HG02571 (cell line): ENCODE data around the gene SFI1.
"Not testable (repeated sequence)": the region's sequence is repeated elsewhere in the genome, so short reads cannot be mapped to it uniquely, and the experiment has no call there.

Source experiments
- ATAC-seq: cut with Tn5 transposase; IDR thresholded peaks from one replicate; pipeline ENCODE4 v1.9.1; 2021; ENCODE audit warnings: mild to moderate bottlenecking, moderate library complexity; ENCODE audit not compliant: unreplicated experiment

SFI1 gene

DNA sequence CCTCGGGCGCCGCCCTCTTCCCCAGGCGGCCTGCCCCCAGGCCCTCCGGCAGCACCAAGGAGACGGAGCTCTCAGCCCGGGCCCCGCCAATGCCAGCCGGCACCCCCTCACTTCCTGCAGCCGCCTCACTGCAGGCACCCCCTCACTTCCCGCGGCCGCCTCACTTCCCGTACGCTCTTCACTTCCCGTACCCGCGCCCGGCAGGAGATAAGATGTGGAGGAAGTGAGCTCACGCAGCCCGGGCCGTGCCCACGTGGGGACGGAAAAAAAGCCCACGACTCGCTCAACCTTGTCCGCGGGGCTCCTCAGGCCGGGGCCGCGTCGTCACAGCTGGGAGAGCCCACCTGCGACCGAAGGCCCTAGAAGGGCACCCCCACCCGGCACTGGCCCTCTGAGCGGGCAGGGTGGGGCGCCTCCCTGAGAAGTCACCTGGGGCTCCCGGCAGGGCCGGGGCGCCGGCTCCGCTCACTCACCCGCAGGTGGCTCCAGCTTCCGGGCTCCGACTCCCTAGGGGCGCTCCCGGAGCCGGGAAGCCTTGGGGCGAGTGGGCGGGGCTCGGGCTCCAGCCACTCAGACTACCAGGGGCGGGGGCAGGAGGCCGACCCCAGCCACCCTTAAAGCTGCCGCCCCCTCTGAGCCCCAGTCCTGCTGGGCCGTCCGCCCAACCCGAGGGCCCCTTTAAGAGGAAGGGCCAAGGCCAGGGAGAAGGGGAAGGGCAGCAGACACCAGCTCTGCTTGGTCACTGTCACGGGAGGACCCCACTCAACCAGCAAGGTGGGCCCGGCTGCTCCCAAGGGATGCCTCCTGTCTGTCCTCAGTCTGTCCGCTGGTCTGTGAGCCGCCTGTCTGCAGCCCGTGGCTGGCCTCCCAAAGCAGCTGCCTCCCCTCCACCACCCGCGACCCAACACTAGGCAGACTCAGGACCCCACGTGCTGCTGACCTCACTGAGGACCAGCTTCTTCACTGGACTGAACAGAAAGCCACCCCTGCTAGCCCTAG lies 134.3 kb downstream of the SFI1 start:
- no peak for ATAC-seq

DNA sequence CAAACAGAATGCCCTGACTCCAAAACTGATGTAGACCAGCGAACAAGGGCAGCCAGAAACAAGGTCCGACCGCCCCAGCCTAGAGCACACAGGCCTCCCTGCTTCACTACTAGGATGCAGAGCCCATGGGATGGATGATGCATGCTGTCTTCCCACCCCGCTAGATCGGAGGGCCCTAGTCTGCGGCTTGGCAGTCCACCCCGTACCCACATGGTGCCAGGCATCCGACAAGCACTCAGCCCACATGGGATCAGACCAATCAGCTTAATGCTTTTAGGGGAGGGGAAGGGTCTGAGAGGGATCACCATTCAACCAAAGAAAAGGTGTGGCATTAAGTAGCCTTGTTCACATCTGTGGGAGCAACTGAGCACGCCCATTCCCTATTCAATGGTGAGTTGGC lies 135.1 kb downstream of the SFI1 start:
- no peak for ATAC-seq

DNA sequence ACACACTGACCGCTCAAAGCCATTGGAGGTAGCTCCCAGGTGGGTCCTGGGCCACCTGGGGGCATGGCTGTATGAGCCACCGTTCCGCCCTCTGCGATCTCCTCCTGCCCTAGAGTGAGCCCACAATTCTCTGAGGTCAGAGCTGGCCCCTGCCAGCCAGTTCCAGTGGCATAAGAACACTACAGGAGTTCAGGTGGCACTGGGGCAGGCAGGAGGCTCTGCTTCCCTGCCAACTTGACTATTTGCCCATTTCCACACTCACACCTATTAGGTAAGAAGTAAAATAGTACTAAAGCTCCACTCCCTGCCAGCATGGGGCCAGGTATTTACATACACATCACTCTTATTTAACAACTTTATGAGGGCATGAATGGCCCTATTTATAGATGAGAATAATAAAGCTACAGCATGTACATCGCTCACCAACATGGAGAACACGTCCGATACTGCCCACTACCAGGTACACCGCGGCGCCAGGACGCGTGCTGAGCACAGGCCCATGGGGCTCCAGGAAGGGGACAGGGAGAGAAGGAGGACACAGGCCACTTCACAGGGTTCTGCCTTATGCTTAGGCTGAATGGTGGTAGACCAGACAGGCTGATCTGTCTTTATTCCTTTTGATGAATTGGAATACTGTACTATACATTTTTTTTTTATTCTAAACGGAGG lies 139.4 kb downstream of the SFI1 start:
- ATAC-seq = no peak

DNA sequence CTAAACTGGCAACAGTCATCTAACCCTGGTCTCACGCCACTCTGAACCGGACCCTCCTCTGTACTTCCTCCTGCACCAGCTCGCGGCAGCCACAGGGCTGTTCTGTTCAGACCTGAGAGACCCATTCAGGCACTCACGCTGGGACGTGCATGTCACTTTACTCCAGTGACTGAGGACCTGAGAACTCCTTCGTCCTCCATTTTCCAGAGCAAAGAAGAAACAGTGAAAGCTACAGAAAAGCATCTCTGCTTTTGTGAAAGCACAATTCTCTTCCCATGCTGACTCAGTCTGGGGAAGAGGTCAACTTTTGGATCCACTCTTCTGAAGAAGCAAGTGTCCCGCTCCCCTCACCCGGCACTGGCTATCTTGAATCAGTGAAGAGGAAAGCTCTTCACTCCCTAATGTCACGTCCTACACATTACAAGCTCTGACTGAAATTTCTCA lies 141.1 kb downstream of the SFI1 start:
- no peak for ATAC-seq

DNA sequence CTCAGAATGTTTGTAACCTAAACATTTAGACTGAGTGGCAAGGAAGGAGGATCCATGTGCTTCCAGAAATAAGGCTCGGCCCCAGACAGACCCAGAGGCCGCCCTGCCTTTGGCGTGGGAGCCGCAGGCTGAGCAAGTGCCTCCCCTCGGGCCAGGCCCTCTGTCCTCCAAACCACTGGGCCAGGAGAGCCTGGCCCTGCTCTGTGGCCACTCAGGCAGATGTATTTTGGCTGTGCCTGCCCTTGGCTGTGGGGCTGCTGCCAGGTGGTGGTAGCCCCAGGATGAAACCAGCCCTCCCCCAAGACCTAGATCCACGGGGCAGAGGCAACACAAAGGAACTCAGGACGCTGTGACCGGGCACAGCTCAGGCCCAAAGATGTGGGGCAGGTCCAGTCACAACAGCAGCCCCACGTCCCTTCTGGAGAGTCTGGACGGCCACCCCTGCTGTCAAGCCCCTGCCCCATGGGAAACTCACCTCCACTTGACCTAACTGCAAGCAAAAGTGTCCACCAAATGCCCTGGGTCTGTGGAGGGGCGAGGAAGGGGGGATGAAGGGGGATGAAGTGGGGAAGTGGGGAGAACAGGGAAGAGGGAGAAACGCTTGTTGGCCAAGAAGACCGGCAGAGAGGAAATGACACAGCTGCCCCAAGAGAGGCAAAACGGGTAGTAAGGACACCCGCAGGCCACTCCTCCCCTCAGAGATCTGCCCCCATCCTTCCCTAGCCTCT lies 141.7 kb downstream of the SFI1 start:
- ATAC-seq = peak; percentile 33

DNA sequence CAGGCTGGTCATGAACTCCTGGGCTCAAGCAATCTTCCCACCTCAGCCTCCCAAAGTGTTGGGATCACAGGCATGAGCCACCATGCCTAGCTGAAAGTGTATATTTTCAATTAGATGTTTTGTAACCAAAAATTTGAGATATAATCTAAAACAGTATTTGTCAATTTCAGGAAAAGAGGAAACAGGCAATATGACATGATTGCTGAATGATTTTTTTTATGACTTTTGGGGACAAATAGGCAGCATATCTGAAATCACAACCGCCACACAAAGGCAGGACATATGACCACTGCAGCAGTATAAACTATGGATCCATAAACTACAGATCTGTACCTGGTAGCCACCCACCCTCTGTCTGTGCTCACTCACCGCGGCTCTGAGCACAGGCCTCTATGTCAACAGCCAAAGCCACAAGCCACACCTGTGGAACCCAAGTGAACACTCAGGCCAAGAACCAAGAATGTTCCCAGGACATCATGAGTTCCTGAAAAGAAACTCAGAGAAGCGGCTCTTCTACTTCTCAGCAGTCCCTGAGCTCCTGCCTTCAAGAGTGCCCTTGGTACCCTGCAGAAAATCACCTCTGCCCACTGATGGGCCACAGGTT lies 143.2 kb downstream of the SFI1 start:
- no peak for ATAC-seq

DNA sequence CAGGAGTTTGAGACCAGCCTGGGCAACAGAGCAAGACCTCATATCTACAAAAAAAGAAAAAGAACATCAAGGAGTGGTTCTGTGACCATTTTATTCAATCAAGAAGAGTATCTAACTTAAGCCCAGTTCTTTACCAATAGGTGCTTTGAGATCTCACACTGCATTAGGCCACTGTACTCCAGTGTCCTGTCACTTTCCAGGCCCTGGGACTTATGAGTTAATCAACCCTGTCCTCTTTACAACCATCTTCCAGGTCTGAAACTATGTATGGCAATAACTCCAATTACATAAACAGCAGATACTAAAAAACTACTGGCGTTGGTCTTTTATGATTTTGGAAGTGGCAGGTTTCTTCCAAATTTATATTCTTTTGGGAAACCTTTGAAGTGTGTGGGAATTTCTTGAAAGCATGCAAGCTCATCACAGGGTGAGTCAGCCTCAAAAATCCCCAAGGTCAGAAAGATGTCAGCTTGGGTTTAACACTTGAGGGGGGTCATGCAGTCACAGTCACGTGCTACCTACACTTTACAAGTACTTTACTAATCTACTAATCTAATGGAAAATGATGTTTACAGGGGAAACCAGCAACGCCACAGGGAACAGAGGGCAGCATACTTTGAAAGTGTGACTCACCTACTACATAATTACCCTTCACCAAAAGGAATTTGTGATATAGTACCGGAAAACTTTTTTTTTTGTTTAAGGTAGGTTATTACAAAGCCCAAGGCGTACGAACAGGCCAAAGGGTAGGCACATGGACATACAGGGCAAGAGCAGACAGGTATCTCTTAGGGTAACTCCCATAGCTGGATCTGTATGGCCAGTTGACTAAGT lies 150.1 kb downstream of the SFI1 start:
- no peak for ATAC-seq

DNA sequence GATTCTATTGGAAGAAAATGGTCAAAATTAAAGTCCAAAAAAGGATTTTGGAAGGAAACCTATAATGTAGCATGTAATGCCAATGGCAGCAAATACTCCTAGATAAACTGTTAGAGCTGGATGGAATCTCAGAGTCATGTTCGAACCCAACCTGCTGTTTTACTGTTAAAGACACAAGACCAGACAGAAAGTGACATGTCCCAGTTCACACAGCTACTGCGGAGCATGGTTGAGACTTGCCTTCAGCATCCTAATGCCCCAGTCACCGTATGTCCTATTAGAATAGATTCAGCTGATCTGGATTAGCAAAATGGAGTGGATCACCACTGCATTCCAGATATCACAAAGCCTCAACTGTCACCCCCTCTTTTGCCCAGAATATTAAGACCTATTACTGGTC lies 150.7 kb downstream of the SFI1 start:
- no peak for ATAC-seq

DNA sequence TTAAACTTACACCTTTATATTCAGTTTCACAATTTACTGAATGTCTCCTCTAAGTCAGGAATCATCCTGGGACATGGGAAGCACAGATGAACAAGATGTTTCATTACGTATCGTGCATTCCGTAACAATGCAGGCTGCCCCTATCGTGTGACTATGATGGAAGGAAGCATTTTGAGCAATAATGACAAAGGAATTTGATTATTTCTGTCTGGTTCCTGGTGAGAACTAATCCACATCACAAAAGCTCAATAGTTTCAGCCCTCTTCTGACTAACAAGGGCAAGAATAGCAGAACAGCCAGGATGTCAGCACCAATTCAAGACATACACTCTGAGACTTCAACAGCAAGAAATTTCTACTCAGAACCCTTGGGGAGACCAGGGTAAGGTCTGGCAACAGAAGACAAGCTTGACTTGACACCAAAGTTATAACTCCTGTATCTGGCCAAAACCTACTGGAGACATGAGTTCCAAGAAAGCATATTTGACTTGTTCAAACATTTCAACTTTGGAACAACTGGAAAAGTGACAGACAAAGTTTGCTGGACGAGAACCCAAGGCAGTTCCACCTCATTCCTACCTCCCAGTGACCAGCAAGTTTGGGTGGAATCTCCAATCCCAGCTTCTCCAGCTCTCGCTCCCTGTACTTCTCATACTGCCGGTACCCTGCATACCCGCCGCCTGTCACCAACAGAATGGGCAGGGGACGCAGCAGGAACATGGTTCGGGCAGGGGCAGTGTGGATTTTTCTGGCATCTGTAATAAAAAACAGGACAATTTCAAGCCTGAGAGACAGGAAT lies 151.4 kb downstream of the SFI1 start:
- no peak for ATAC-seq

DNA sequence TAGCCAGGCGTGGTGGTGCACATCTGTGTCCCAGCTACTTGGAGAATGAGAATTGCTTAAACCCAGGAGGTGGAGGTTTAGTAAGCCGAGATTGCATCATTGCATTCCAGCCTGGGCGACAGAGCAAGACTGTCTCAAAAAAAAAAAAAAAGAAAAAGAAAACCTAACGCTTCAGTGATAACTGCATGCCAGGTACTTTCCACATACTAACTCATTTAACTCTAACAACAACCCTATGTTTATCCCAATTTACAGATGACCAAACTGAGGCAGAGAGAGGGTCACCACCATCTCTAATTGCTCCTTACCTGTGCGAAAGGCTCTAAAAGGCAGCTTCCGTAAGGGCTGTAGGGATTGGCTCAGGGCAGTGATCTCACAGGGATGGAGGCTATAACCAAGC lies 154.1 kb downstream of the SFI1 start:
- no peak for ATAC-seq

DNA sequence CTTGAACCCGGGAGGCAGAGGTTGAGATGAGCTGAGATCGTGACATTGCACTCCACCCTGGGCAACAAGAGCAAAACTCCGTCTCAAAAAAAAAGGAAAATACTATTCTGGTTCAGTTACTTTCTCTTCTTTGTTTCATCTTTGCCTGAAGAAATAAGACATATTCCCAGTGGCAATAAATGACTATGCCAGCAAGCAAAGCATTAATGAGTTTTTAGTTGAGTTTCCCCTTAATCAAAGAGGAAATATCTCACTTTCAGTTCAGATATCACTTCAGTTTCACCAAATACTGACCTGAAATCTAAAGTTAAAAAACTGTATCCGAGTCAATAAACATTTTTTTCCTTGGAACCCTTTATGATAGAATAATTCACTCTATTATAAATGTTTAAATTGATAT lies 155.3 kb downstream of the SFI1 start:
- no peak for ATAC-seq

DNA sequence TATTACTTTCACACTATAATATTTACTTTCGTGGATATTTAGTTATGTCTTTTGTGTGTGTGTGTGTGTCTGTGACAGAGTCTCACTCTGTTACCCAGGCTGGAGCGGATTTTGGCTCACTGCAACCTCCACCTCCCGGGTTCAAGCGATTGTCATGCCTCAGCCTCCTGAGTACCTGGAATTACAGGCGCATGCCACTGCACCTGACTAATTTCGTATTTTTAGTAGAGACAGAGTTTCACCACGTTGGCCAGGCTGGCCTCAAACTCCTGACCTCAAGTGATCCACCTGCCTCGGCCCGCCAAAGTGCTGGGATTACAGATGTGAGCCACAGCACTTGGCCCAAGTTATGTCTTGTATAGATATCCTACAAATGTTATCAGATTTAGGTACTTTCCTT lies 155.8 kb downstream of the SFI1 start:
- no peak for ATAC-seq

DNA sequence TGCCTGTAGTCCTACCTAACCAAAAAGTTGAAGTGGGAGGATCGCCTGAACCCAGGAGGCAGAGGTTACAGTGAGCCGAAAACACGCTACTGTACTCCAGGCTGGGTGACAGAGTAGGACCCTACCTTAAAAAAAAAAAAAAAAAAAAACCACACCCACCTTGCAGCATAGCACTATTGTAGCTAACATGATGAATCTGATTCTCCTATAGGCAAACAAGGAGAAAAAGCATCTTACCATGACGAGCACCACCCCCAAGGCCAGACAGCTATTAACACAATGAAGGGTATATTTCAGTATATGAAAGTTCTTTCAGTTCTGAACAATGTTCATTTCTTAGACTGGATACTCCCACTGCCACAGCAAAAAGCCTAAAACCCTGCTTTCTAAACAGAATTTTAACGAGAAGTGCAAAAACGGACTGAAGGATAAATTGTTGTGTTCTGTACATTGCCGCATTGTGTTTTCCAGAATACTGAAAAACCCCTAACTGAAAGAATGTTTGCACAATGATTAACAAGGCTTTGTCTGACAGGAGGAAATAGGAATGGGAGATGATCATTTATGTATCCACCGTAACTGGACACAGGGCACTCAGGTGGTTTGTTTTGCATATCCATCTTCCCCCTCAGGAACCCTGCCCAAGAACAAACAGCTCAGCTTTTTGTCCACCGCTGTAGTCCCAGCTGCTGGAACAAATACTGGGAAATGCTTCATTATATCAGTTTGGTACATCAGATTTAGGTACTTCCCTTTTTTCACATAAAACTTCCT lies 156.8 kb downstream of the SFI1 start:
- no peak for ATAC-seq

DNA sequence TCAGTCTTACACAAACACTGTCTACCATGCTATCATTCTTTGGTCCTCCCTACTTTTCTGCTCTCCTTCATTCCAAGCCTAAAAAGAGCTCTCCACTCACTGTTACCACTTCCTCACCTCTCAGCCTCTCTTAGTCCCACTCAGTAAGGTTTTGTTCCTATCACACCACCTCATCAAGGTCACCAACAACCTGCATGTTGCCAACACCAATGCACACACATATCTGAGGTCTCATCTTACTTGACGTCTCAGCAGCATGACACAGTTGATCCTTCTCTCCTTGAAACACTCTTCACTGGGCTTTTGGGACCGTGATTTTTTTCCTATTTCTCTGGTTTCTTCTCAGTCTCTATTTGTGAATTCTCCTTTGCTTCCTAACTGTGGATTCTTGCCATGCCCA lies 157.6 kb downstream of the SFI1 start:
- ATAC-seq = no peak

DNA sequence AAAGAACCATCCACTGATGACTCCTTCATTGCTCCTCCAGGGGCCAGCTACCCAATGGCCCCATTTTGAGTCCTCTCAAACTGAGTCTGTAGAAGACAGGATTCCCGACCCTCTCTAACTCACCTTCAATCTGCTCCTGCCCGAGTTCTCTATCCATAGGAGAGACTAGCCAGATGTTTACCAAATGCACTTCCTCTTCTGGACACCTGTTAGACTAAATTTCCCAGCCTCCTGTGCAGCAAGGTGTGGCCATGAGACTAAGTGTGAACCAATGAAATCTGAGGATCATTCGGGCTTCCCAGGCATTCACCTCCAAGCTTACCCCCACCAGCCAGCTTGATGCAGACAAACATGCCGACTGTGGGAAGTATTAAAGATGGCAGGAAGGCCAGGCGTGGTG lies 158.1 kb downstream of the SFI1 start:
- ATAC-seq = no peak

DNA sequence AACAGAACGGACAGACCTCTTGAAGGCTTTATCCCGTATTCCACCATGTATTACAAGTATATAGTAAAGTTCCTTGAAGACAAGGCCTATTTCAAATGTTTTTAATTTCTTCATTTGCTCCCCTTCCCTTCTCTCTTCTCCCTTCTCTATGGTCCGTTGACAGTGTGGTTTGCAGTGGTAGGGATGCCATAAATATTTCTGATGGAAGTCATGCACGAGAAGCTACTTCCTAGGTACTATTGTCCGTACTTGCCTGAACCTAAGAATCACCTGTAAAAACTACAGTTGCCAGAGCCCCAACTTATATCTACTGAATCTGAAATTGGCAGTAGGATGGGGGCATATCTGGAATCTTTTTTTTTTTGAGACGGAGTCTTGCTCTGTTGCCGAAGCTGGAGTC lies 162.9 kb downstream of the SFI1 start:
- no peak for ATAC-seq

DNA sequence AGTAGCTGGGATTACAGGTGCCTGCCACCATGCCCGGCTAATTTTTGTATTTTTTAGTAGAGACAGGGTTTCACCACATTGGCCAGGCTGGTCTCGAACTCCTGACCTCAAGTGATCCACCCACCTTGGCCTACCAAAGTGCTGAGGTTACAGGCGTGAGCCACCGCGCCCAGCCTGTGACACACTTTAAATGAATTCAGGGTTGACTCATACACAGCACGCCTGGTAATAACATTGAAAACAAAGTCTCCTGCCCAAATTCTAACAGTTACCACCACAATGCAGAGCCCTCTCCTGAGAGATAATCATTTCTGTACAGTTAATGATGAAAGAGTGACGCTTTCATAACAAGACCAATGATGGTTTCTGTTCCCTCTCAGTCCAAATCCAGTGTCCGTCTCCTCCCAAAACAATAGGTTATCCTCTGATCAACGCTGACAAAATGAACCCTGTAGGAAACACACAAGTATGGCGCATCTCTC lies 164.6 kb downstream of the SFI1 start:
- not testable (repeated sequence) for ATAC-seq

DNA sequence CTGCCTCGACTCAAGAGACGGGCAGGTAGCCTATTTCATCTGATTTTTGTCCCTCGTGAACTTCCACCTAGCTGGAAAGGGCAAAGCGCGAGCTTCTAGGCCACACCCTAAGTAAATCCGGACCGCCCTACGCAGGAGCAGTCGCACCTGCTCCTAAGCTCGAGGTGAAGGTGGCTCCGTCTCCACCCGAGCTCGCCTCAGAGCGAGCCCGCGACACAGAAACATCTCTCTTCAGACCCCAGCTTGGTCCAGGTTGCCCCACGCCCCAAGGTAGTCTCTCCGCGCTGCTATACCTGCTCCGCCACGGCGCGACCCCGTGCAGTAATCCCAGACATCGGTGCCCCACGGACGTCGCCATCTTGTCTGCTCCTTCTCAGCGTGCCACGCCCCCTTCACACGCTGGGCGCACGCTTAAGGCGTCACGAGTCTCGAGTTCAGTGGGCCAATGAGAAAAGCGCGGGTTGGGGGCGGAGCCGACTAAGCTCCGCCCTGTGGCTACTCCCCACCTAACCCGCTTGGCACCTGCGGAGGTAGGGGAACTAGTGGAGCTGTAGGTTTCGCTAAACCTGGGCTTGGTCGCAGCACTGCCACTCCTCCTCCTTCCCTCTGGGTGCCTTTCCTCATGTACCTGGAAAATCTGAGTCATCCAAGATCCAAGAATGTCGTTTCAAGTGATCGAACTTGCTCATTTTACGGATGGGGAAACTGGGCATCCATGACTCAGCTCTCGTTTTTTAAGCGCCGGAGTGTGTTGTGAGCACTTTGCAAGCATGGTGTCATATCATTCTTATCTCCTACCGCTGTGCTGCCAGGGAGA lies 165.7 kb downstream of the SFI1 start, which contains the start of gene PISD:
PISD (minus strand) TSS at position 365 of the 817 bp plus-strand sequence; CDS start at position 358, 7 bp downstream.
- ATAC-seq = peak; percentile 78
